Measurements from ENCODE around the gene TAF8.

Gene TAF8

DNA sequence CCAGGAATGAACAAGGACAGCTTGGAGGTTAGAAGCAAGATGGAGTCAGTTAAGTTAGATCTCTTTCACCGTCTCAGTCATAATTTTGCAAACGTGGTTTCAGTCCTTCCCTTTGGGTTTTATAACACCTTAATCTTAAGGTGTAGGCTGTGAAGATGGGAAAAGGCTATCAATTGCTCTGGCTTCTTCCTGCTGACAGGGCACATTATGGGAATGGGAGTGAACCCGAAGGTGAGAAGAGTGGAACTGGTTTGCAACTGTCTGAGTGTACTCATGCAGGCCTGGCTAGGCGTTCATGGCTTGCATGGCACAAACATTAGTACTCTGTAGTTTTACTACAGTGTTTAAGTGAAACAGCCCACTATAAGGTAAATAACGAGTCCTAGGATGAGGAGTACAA is 9.4 kb downstream of the TAF8 start:
- no peak for DNase-seq (ENCODE audit: low read depth)

DNA sequence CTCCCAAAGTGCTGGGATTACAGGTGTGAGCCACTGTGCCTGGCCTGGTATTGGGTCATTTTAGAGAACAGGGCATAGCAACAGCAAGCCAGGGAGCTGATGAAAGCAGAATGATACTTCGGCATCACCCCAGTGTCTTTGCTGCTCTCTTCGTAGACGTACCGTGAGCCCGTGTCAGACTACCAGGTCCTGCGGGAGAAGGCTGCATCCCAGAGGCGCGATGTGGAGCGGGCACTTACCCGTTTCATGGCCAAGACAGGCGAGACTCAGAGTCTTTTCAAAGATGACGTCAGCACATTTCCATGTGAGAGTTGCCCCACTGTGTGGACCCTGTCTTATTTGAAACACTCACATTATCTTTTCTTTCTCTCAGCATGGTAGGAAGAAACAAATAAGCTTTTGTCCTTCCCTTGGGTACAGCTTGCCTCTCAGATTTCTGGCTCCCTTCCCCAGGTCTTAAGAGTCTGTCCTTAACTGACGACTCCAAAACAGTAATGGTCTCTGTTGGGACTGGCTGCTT is 15.9 kb downstream of the TAF8 start:
- no peak for DNase-seq (ENCODE audit: low read depth)

DNA sequence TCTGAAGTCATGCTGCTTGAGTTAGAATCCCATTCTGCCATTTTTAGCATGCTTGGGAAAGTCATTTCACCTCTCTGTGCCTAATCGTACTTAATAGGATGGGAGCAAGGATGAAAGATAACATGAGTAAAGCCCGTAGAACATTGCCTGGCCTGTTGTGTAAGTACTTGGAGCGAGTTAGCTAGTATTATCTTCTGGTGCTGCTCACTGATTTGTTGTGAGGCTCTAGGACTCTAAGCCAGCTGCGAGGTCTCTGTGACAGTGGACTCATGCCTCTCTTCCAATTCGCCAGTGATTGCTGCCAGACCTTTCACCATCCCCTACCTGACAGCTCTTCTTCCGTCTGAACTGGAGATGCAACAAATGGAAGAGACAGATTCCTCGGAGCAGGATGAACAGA is 17.8 kb downstream of the TAF8 start:
- no peak for DNase-seq (ENCODE audit: low read depth)

- no peak for DNase-seq (ENCODE audit: low read depth)
These were observed 18.7 kb downstream of the TAF8 start for GRCh38 chr6:42068872-42069522.

GRCh38 chr6:42071881-42072583 is 21.7 kb downstream of the TAF8 start:
- no peak for DNase-seq (ENCODE audit: low read depth)

- DNase-seq (ENCODE audit: low read depth), result no peak
These were observed 23.0 kb downstream of the TAF8 start for GRCh38 chr6:42073287-42073686.

GRCh38 chr6:42075159-42075838 is 25.0 kb downstream of the TAF8 start:
- DNase-seq (ENCODE audit: low read depth), result peak; percentile 29

DNA sequence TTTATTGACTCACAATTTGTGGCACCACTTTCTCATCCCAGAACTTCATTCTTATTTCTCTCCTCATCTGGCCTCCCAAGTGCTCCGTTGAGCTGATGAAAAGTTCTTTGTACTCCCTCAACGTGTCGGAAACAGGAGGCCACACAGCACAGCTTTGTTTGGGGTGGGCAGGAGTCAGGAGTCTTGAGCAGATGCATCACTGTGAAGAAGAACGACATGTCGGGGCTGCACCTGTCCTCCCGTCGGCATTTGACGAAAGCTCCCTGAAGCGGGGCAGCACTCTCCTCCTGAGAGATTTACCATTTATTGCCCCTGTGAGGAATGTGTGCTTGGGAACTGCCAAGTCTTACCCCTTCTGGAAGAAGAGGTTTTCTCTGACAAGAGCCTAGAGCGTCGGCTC is 28.1 kb downstream of the TAF8 start:
- DNase-seq (ENCODE audit: low read depth), result no peak

DNA sequence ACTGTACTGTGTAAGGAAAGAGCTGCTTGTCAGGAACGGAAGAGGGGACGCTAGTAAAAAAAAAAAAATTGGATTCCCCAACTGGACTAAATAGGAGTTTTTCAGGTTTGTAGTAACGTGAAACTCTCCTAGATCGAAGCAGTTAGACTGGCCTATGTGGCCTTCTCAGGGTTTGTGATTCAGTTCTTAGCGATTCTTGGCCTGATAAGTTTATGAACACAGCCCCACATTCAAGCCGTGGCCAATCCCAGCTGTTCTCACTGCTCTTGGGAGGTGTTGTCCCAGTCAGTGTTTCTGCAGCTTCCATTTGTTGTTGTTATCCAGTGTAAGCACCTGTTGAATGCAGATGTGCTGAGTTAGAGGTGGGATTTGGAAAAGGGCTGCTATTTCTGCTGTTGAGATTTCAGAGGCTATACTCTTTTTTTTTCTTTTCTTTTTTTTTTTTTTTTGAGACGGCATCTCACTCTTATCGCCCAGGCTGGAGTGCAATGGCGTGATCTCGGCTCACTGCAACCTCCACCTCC is 29.7 kb downstream of the TAF8 start:
- no peak for DNase-seq (ENCODE audit: low read depth)

GRCh38 chr6:42083530-42083929 is 33.2 kb downstream of the TAF8 start:
- no peak for DNase-seq (ENCODE audit: low read depth)

GRCh38 chr6:42084889-42085288 is 34.6 kb downstream of the TAF8 start:
- no peak for DNase-seq (ENCODE audit: low read depth)

GRCh38 chr6:42086046-42087035 is 36.0 kb downstream of the TAF8 start:
- no peak for DNase-seq (ENCODE audit: low read depth)

DNA sequence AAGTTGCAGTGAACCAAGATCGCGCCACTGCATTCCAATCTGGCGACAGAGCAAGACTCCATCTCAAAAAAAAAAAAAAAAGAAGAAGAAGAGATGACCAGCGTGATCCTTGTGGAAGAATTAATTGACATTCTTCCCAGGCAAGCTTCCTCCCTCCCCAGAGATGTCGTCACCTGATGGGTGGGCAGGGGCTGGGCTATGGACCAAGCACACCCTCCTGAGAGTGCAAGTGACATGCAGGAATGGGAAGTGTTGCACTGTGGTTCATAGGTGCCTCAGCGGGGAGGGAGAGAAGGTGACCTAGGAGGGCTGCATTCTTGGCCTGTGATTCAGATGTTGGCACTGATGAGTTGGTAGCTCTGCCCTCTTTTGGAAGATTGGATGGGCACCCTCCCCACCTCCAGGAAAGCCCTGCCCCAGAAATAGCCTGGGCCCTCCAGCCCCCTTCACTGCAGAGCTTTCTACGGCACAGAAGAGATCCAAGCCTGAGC is 37.8 kb downstream of the TAF8 start:
- DNase-seq (ENCODE audit: low read depth), result no peak

- no peak for DNase-seq (ENCODE audit: low read depth)
These were observed 40.7 kb downstream of the TAF8 start for GRCh38 chr6:42090819-42091717.

DNA sequence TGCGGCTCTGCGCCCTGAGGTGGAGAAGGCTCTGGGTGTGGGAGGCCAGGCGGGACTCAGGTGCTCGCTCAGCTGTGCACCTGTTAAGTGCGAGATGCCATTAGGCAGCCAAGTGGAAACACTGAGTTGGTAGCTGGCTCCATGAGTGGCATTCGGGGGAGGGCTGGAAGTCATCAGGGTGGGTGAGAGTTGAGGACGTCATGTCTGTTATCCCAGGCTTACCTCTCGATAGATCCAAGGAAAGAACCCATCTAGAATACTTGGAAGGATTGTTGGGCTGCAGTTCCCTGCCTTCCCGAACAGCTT is 41.3 kb downstream of the TAF8 start:
- DNase-seq (ENCODE audit: low read depth), result no peak

- no peak for DNase-seq (ENCODE audit: low read depth)
These were observed 43.4 kb downstream of the TAF8 start for GRCh38 chr6:42093582-42094329.

GRCh38 chr6:42095094-42095493 is 44.8 kb downstream of the TAF8 start:
- no peak for DNase-seq (ENCODE audit: low read depth)

- no peak for DNase-seq (ENCODE audit: low read depth)
These were observed 45.6 kb downstream of the TAF8 start for GRCh38 chr6:42095776-42096541.

Data from stimulated activated CD8-positive, alpha-beta memory T cell treated with anti-CD3 and anti-CD28 coated beads, Interleukin-15, amount 100 ng/mL, for 1 hour (primary cell).